Measurements from ENCODE around the gene KCNN2.

DNA sequence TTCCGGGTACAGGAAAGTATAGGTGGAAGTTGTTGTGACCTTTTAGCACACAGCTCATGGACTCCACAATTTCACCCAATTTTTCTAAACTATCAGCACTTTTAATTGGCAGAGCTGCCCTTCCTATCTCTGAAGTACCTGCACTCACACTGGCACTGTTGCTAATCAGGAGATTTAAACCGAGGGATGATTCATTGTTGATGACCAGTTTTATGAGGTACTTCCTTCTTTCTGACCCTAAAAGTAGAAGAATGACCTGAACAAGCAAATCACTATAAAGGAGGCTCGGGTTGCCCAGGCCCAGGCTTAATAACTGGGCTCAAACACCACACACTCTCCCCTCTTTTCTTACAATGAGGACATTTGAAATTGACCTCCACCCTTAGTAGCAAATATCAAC is 105.9 kb downstream of the KCNN2 start:
- no peak for TF ChIP-seq CTCF (IDR thresholded peaks at IDR 0.05)
- TF ChIP-seq POLR2AphosphoS5 (IDR thresholded peaks at IDR 0.05), result no peak
- TF ChIP-seq POLR2A (IDR thresholded peaks at IDR 0.05), result no peak
- no peak for TF ChIP-seq EP300 (IDR thresholded peaks at IDR 0.05)

Data from sigmoid colon (tissue), 4 donors.